Measurements from ENCODE around the gene CCDC50. TPM values are rescaled to one million over a fixed set of nuclear protein-coding genes. Genes with fewer than 3 reads are reported as not detected.

CCDC50 gene
- total and polyA plus RNA-seq, 2 of the 8 experiments (the other 6 are each of a cell fraction or from before 2014, with no cell fraction given) = 7.3 to 19.2 TPM

- no peak overlapping the region for H2BK12ac ChIP-seq (ENCODE audit: low read depth, low read length)
- H3K23ac ChIP-seq (ENCODE audit: insufficient read length) = no peak overlapping the region
- no peak for DNase-seq (ENCODE audit: low read depth in 1 of 2, low spot score in 2 of 2)
- no peaks in the 10 kb centered on the region for H3K79me1 ChIP-seq (ENCODE audit: low read depth, low read length)
- H3K27me3 ChIP-seq (replicated peaks in 1 of 4; ENCODE audit: control insufficient read depth in 3 of 4, extremely low read depth in 1 of 4, insufficient read depth in 3 of 4, low read length in 3 of 4) = no peaks in the 10 kb centered on the region
- no peaks in the 10 kb centered on the region for H3K9me3 ChIP-seq (ENCODE audit: insufficient read depth in 2 of 2, low read depth in 1 of 2, low read length in 1 of 2)
- no peaks in the 10 kb centered on the region for H3K79me2 ChIP-seq (ENCODE audit: control insufficient read depth in 1 of 2, insufficient read depth in 2 of 2, low read length in 2 of 2)
- H3K23me2 ChIP-seq (ENCODE audit: low read depth, low read length) = no peaks in the 10 kb centered on the region
- 0 out of 2 replicates have a peak overlapping the region, but pooled peaks have one; percentile 7 for H3K27ac ChIP-seq (ENCODE audit: low read depth, low read length)
- no peak overlapping the region for H2BK15ac ChIP-seq (ENCODE audit: low read length)
- peaks cover 0 to 4% (median 0%) of the 10 kb centered on the region in 4 experiments; a peak in 1 of 8 replicates for H3K36me3 ChIP-seq (ENCODE audit: control insufficient read depth in 2 of 4, insufficient read depth in 4 of 4, low read length in 3 of 4)
- no peak overlapping the region for H2AK5ac ChIP-seq (ENCODE audit: low read depth, low read length)
- H3K4me1 ChIP-seq (replicated peaks in 1 of 4; ENCODE audit: control insufficient read depth in 3 of 4, insufficient read depth in 4 of 4, low read length in 3 of 4) = peaks cover 0 to 3% (median 1%) of the 10 kb centered on the region in 4 experiments; a peak in 3 of 7 replicates
- no peak overlapping the region for H4K8ac ChIP-seq (ENCODE audit: extremely low read depth, insufficient read depth, low read length)
- TF ChIP-seq TEAD4 (IDR thresholded peaks at IDR 0.05; ENCODE audit: low read depth, low read length) (no peak), PHF8 (conservative IDR thresholded peaks at IDR 0.05; ENCODE audit: low read depth, low read length) (no peak), CREB1 (IDR thresholded peaks at IDR 0.05) (no peak), CTCF (IDR thresholded peaks at IDR 0.05; ENCODE audit: control extremely low read depth in 1 of 3, insufficient read depth in 1 of 3, low read depth in 1 of 3, low read length in 3 of 3) (no peak), SIX5 (IDR thresholded peaks at IDR 0.05; ENCODE audit: low read depth, low read length) (no peak), SP2 (IDR thresholded peaks at IDR 0.05; ENCODE audit: low read length) (no peak), EZH2 (IDR thresholded peaks at IDR 0.05; ENCODE audit: low read depth, low read length, severe bottlenecking) (no peak), BACH1 (IDR thresholded peaks at IDR 0.05; ENCODE audit: low read length) (no peak), RBBP5 (IDR thresholded peaks at IDR 0.05; ENCODE audit: borderline replicate concordance, low read depth, low read length) (no peak), GTF2F1 (IDR thresholded peaks at IDR 0.05; ENCODE audit: borderline replicate concordance, low read depth, low read length) (no peak), RXRA (IDR thresholded peaks at IDR 0.05; ENCODE audit: insufficient read depth, low read depth, low read length) (no peak)
- no peak overlapping the region for H4K5ac ChIP-seq (ENCODE audit: insufficient read length, low read depth, low read length)
- H2AFZ ChIP-seq (ENCODE audit: low read length) = no peak overlapping the region
- H3K18ac ChIP-seq (ENCODE audit: extremely low read depth, low read length) = no peak overlapping the region
- no peak overlapping the region for H4K91ac ChIP-seq (replicated peaks; ENCODE audit: insufficient read length, low read length)
- ChIA-PET POLR2A (ENCODE audit: partially characterized antibody) (no interaction called here), CTCF (ENCODE audit: partially characterized antibody) (interaction anchor here (1.5 kb wide), 1 partner anchor 23 kb away, joined by 5 read pairs; no protein-coding TSS in a partner anchor)
- no peak overlapping the region for H3K4me2 ChIP-seq (ENCODE audit: insufficient read depth in 1 of 2, low read depth in 2 of 2, low read length in 2 of 2)
- no peak for FAIRE-seq
- no peaks in the 10 kb centered on the region for H4K20me1 ChIP-seq (replicated peaks in 1 of 2; ENCODE audit: control insufficient read depth in 1 of 2, insufficient read depth in 2 of 2, low read length in 2 of 2)
- no peak overlapping the region for H3K14ac ChIP-seq (ENCODE audit: insufficient read length)
- no peak overlapping the region; the same call in 1 of the 2 replicates for H2BK5ac ChIP-seq (ENCODE audit: low read depth, low read length)
- no peak overlapping the region for H3K56ac ChIP-seq (replicated peaks; ENCODE audit: insufficient read length, low read depth, low read length)
- no peak overlapping the region for H2BK120ac ChIP-seq (replicated peaks; ENCODE audit: low read depth, low read length)
- H3K4me3 ChIP-seq (ENCODE audit: extremely low read depth in 1 of 4, insufficient read depth in 2 of 4, low read depth in 3 of 4, low read length in 4 of 4) = no peak overlapping the region
- H3K4ac ChIP-seq (replicated peaks; ENCODE audit: insufficient read length, low read depth, low read length) = no peak overlapping the region
- H3K9ac ChIP-seq (replicated peaks in 1 of 4; ENCODE audit: extremely low read depth in 1 of 4, low read depth in 3 of 4, low read length in 3 of 4) = no peak overlapping the region
- 98% methylated on average over 2 of the region's 2 CpGs; no CpG with 5 or more reads in 1 of the 2 experiments for WGBS, 2 experiments (ENCODE audit: extremely low coverage in 1 of 2, insufficient coverage in 1 of 2, insufficient read length in 1 of 2, insufficient replicate concordance in 2 of 2, low coverage in 1 of 2, low lambda C conversion rate in 2 of 2, missing lambda C conversion rate in 1 of 2)
- no peak overlapping the region for H2BK20ac ChIP-seq (ENCODE audit: low read length)
These were observed 33.4 kb downstream of the CCDC50 start for GRCh38 chr3:191362524-191363090.

Measured in H1 (cell line).